GM12872 (cell line): ENCODE results near the gene NUDCD3.
A peak's percentile ranks its signal among the peaks of the same experiment; 100 is the strongest.

Experiments used
- CTCF ChIP-seq: IDR thresholded peaks from 3 replicates; pipeline ENCODE4 v1.5.1; 2011; ENCODE audit warnings: low read depth, mild to moderate bottlenecking, low read length, moderate library complexity; ENCODE audit not compliant: insufficient read depth

The NUDCD3 gene

GRCh38 chr7:44440577-44441078 lies 49.8 kb downstream of the NUDCD3 start:
- TF ChIP-seq CTCF, result no peak

GRCh38 chr7:44439926-44440325 lies 50.5 kb downstream of the NUDCD3 start:
- TF ChIP-seq CTCF, result no peak

- no peak for TF ChIP-seq CTCF
These were observed 51.6 kb downstream of the NUDCD3 start for GRCh38 chr7:44438816-44439215.

GRCh38 chr7:44434201-44434600 lies 56.3 kb downstream of the NUDCD3 start:
- no peak for TF ChIP-seq CTCF

- no peak for TF ChIP-seq CTCF
These were observed 57.0 kb downstream of the NUDCD3 start for GRCh38 chr7:44433255-44434022.

- no peak for TF ChIP-seq CTCF
These were observed 58.0 kb downstream of the NUDCD3 start for GRCh38 chr7:44432381-44432977.

- TF ChIP-seq CTCF, result peak; percentile 83
These were observed 59.3 kb downstream of the NUDCD3 start for GRCh38 chr7:44431091-44431608.
